K562 (cell line): ENCODE data around the gene EXOSC2. TPM values are rescaled to one million over a fixed set of nuclear protein-coding genes. Genes with fewer than 3 reads are reported as not detected.
A peak's percentile ranks its signal among the peaks of the same experiment; 100 is the strongest.

Experiments
- CHD4 ChIP-seq: fragments of 200-600 bp; sonication (generic); IDR thresholded peaks from 3 replicates; pipeline ENCODE4 v1.6.1; 2012; ENCODE audit warnings: low read depth, mild to moderate bottlenecking, mixed read lengths, low read length, inconsistent platforms; ENCODE audit not compliant: insufficient read depth, insufficient replicate concordance, poor library complexity, severe bottlenecking
- E2F5 ChIP-seq: sonication (generic); formaldehyde crosslinking; IDR thresholded peaks from 2 replicates; pipeline ENCODE4 v1.8.0; 2022; ENCODE audit warnings: mild to moderate bottlenecking, missing genetic modification reagents
- ETV5 ChIP-seq: sonication (generic); formaldehyde crosslinking; IDR thresholded peaks from 2 replicates; pipeline ENCODE4 v1.4.0; 2020; ENCODE audit warnings: low read depth, mild to moderate bottlenecking, missing genetic modification reagents
- FOS ChIP-seq: IDR thresholded peaks from 3 replicates; pipeline ENCODE4 v1.6.1; 2011; ENCODE audit not compliant: insufficient read length; ENCODE audit errors: extremely low read depth
- GTF2A2 ChIP-seq: IDR thresholded peaks from 2 replicates; pipeline ENCODE4 v1.6.1; 2016; ENCODE audit warnings: mild to moderate bottlenecking, missing genetic modification characterization, missing compliant biosample characterization
- HCFC1 ChIP-seq: IDR thresholded peaks from 2 replicates; pipeline ENCODE4 v1.6.1; 2012; ENCODE audit warnings: low read depth, low read length, improper control_type of control experiment
- KDM1A ChIP-seq, 2 experiments: fragments of 450-650 bp; IDR thresholded peaks; 2 replicates each; pipeline ENCODE4 v1.6.1; 2016; ENCODE audit warnings: mild to moderate bottlenecking in 2 of 2
- KLF1 ChIP-seq: fragments of 450-650 bp; IDR thresholded peaks from 2 replicates; pipeline ENCODE4 v1.6.1; 2016; ENCODE audit warnings: missing genetic modification characterization, missing compliant biosample characterization
- KLF13 ChIP-seq: fragments of 450-650 bp; IDR thresholded peaks from 2 replicates; pipeline ENCODE4 v1.6.1; 2016; ENCODE audit warnings: missing genetic modification characterization, low read depth, mild to moderate bottlenecking, missing compliant biosample characterization, moderate library complexity, borderline replicate concordance
- MBD1 ChIP-seq: fragments of 250-450 bp; sonication (Bioruptor Pico); IDR thresholded peaks from 2 replicates; pipeline ENCODE4 v1.8.0; 2022; ENCODE audit warnings: inconsistent platforms
- NCOA4 ChIP-seq: fragments of 450-650 bp; IDR thresholded peaks from 2 replicates; pipeline ENCODE4 v1.6.1; 2018; ENCODE audit warnings: mild to moderate bottlenecking; ENCODE audit not compliant: partially characterized antibody
- NCOR1 ChIP-seq: fragments of 450-650 bp; IDR thresholded peaks from 2 replicates; pipeline ENCODE4 v1.6.1; 2016; ENCODE audit warnings: mild to moderate bottlenecking, moderate library complexity
- POLR2B ChIP-seq: fragments of 450-650 bp; IDR thresholded peaks from 2 replicates; pipeline ENCODE4 v1.6.1; 2018; ENCODE audit warnings: low read depth; ENCODE audit not compliant: partially characterized antibody
- PURB ChIP-seq: sonication (generic); formaldehyde crosslinking; IDR thresholded peaks from 2 replicates; pipeline ENCODE4 v1.9.0; 2021; ENCODE audit warnings: low read depth, mild to moderate bottlenecking, missing genetic modification reagents
- RB1 ChIP-seq: fragments of 450-650 bp; IDR thresholded peaks from 2 replicates; pipeline ENCODE4 v1.6.1; 2017; ENCODE audit warnings: low read depth, mild to moderate bottlenecking
- STAT5A ChIP-seq: IDR thresholded peaks from 2 replicates; pipeline ENCODE4 v1.6.1; 2012; ENCODE audit warnings: low read length, inconsistent platforms, borderline replicate concordance
- WHSC1 ChIP-seq: IDR thresholded peaks from one replicate; pipeline ENCODE4 v1.6.1; 2012; ENCODE audit warnings: low read length, control low read depth, inconsistent platforms
- ZFP91 ChIP-seq: sonication (generic); formaldehyde crosslinking; IDR thresholded peaks from 2 replicates; pipeline ENCODE4 v1.8.0; 2022; ENCODE audit warnings: mild to moderate bottlenecking, missing genetic modification reagents
- ZNF3 ChIP-seq: fragments of 250-450 bp; sonication (Bioruptor Pico); IDR thresholded peaks from 2 replicates; pipeline ENCODE4 v1.5.0; 2021; ENCODE audit warnings: mild to moderate bottlenecking, moderate library complexity
- polyA plus RNA-seq, 8 experiments: library from polyadenylated mRNA; depleted of rRNA in 4 of 8; stranded (reverse) in 5 of 8; unstranded in 3 of 8; fragments of >200 nt; fragmentation: Nextera tagmentation in 2 of 8; fragmentation: Illumina TruSeq in 1 of 8; extraction: Ambion mirVana in 2 of 8; extraction: Trizol in 1 of 8; gene quantifications; 2 replicates each; pipeline versions ENCODE4 v1.2.1 to v1.2.3, GENCODE V29; 2011 to 2014; ENCODE audit warnings: inconsistent platforms in 1 of 8, missing spikeins in 1 of 8
- total RNA-seq, 7 experiments: library from RNA; depleted of rRNA in 6 of 7; stranded (reverse); fragments of >200 nt in 6 of 7; fragmentation: Illumina TruSeq in 2 of 7; extraction: Trizol in 2 of 7; gene quantifications; 2 replicates each; pipeline versions ENCODE4 v1.2.1 to v1.2.3, GENCODE V29; 2011 to 2021; ENCODE audit warnings: low replicate concordance in 1 of 7
- TF ChIP-seq, protein P1 (sequence below): fragments of 450-650 bp; conservative IDR thresholded peaks from 2 replicates; pipeline ENCODE4 v1.6.1; 2016; ENCODE audit warnings: missing genetic modification characterization, low read depth, mild to moderate bottlenecking, control low read depth, missing compliant biosample characterization
- TF ChIP-seq, protein P2 (sequence below): fragments of 450-650 bp; IDR thresholded peaks from one replicate; pipeline ENCODE4 v1.6.1; 2018; ENCODE audit warnings: mild to moderate bottlenecking, moderate library complexity; ENCODE audit not compliant: partially characterized antibody

EXOSC2 gene
- total and polyA plus RNA-seq, 9 of the 15 experiments (the other 6 are each of a cell fraction or from before 2014, with no cell fraction given) = 46.0 to 101 (median 77.6) TPM

DNA sequence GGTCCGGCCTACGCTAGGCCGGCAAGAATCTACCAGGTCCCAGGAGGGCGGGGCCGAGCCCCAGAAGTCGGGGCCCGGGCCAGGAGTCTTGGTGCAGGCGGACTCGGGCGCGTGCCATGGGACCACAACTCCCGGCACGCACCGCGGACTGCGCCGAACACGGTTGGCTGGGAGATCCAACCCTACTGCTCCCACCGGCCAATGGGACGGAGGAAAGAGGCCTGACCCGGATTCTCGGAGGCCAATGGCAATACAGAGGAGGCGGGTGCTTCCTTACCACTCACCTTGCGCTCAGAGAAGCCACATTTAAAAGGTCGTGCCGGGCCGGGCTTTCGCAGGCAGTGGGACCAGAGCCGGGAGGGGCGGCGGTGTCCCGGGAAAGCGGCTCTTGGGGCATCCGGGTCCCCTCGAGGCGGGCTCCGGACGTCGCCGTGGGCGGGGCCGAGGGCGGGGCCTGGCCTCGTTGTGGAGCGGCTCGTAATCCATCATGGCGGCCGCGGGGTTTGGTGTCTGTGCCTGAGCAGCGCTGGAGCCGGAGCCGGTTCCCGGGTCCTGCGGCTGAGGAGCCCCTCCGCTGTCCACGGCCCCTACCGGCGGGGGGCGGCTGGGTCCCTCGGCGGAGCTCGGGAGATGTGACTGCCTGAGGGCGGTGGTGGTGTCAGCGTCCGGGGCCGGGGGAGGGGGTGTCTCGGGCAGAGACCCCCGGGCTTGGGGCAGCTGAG lies 19.1 kb downstream of the EXOSC2 start (continued):
- TF ChIP-seq E2F5 (CRISPR knock-in tag) (peak; percentile 40; the same call in 1 of the 2 replicates), PURB (CRISPR knock-in tag) (no peak), RB1 (peak; percentile 48; the same call in 1 of the 2 replicates), HCFC1 (peak; percentile 95), WHSC1 (no peak), KLF13 (tag) (no peak), STAT5A (no peak), CHD4 (no peak), KLF1 (tag) (no peak), ETV5 (CRISPR knock-in tag) (no peak), NCOR1 (no peak), NCOA4 (no peak), POLR2B (peak; percentile 73), MBD1 (CRISPR knock-in tag) (no peak), FOS (peak; percentile 94), ZFP91 (CRISPR knock-in tag) (no peak), KDM1A (IDR thresholded peaks at IDR 0.05) (no peak), ZNF3 (CRISPR knock-in tag) (no peak), GTF2A2 (tag) (no peak)
- TF ChIP-seq, protein P1, sequence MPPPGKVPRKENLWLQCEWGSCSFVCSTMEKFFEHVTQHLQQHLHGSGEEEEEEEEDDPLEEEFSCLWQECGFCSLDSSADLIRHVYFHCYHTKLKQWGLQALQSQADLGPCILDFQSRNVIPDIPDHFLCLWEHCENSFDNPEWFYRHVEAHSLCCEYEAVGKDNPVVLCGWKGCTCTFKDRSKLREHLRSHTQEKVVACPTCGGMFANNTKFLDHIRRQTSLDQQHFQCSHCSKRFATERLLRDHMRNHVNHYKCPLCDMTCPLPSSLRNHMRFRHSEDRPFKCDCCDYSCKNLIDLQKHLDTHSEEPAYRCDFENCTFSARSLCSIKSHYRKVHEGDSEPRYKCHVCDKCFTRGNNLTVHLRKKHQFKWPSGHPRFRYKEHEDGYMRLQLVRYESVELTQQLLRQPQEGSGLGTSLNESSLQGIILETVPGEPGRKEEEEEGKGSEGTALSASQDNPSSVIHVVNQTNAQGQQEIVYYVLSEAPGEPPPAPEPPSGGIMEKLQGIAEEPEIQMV = no peak
- TF ChIP-seq, protein P2, sequence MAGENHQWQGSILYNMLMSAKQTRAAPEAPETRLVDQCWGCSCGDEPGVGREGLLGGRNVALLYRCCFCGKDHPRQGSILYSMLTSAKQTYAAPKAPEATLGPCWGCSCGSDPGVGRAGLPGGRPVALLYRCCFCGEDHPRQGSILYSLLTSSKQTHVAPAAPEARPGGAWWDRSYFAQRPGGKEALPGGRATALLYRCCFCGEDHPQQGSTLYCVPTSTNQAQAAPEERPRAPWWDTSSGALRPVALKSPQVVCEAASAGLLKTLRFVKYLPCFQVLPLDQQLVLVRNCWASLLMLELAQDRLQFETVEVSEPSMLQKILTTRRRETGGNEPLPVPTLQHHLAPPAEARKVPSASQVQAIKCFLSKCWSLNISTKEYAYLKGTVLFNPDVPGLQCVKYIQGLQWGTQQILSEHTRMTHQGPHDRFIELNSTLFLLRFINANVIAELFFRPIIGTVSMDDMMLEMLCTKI = no peak
